Left hindlimb (tissue), 1 donor: Measurements from ENCODE around the gene PITPNC1.
"Not testable (repeated sequence)": the region's sequence is repeated elsewhere in the genome, so short reads cannot be mapped to it uniquely, and the experiment has no call there.

Experiments
- DNase-seq: peaks from one replicate; pipeline ENCODE4 v3.0.0-alpha.2; 2018

Gene PITPNC1

DNA sequence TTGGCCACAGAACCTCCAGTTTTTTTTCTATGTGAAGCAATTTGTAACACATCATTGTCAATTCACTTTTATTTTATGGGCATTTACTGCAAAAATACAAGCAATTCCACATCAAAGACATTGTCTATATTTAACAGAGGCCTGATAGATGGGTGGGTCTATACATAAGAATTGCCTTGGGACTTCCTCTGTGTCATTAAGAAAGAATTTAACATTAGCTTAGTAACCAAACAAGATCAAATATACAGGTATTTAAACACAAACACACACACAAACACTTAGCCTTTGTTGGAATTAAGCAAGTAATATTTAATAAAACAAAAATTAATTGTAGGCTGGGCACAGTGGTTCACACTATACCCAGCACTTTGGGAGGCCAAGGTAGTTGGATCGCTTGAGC lies 4.3 kb upstream of the PITPNC1 start:
- DNase-seq = no peak

GRCh38 chr17:67374329-67375053 lies 2.6 kb upstream of the PITPNC1 start:
- DNase-seq = peak; percentile 83

- no peak for DNase-seq
These were observed 2.0 kb upstream of the PITPNC1 start for GRCh38 chr17:67375054-67375427.

- no peak for DNase-seq
These were observed 1.4 kb upstream of the PITPNC1 start for GRCh38 chr17:67375716-67376115.

DNA sequence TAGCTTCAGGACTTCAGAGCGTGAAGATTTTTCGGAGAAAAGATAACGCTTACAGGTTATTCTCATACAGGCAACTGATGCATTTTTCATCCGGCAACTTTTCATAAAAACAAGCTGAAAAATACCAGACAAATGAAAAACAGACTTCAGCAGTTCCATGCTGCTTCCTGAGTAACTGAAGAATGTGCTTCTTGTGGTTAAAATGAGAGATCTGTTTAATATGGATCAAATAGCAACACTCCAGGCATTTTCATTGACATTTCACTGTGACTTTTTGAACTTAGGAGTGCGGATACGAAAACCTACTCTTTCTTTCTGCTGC lies 705 bp upstream of the PITPNC1 start:
- DNase-seq = no peak

GRCh38 chr17:67377488-67378453 lies 690 bp downstream of the PITPNC1 start:
- peak; percentile 73 for DNase-seq

- peak; percentile 85 for DNase-seq
These were observed 1.6 kb downstream of the PITPNC1 start for GRCh38 chr17:67378454-67379250.

GRCh38 chr17:67379251-67379630 lies 2.2 kb downstream of the PITPNC1 start:
- no peak for DNase-seq

- DNase-seq = no peak
These were observed 4.8 kb downstream of the PITPNC1 start for GRCh38 chr17:67381929-67382257.

DNA sequence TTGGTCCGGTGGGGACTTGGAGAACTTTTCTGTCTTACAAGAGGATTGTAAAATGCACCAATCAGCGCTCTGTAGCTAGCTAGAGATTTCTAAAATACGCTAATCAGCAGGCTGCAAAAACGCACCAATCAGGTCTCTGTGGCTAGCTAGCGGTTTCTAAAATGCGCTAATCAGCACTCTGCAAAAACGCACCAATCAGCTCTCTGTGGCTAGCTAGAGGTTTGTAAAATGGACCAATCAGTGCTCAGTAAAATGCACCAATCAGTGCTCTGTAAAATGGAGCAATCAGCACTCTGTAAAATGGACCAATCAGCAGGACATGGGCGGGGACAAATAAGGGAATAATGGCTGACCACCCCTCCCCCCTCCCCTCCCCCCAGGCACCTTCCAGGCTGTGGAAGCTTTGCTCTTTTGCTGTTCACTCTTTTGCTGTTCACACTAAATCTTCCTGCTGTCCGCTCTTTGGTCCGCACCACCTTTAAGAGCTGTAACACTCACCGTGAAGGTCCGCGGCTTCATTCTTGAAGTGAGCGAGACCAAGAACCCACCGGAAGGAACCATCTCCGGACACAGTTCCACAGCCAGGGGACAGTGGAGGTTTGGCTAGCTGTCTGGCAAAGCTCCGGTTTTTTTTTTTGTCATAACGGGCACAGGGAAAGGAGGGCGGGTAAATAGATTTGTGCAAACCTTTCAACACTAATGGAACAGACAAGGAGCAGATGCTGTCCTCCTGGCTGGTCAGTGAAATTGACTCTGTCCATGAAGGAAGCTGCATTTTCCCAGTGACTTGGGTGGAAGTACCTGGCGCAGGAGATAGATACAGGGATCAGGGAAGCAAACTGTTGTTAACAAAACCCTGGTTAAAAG lies 8.3 kb downstream of the PITPNC1 start:
- DNase-seq = no peak

DNA sequence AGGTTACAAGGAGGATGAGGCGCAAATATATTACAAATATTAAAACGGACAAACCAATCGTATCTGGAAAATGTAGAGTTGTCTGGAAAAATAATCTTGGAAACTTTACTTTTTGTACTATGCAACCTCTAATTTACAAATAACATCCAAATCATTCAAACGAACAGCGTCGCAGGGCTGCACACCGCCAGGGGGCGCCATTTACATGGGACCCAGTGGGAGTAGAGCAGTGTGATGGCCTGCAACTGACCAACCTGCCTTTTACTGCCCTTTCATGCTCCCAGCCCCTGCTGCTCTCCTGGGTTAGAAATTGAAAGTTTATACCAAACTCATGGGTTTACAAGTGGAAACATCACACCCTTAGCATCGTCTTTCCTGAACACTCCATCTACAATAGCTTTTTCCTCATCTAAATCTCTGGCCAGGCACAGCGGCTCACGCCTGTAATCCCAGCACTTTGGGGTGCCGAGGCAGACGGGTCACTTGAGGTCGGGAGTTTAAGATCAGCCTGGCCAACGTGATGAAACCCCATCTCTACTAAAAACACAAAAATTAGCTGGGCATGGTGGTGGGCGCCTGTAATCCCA lies 10.0 kb downstream of the PITPNC1 start:
- DNase-seq = no peak

DNA sequence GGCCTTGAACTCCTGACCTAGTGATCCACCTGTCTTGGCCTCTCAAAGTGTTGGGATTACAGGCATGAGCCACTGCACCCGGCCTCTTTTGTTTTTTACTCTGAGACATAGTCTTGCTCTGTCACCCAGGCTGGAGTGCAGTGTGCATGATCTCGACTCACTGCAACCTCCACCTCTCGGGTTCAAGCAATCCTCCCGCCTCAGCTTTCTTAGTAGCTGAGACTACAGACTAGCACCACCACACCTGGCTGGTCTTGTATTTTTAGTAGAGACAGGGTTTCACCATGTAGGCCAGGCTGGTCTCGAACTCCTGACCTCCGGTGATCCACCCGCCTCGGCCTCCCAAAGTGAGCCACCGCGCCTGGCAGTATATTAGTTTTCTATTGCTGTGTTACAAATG lies 11.5 kb downstream of the PITPNC1 start:
- not testable (repeated sequence) for DNase-seq

GRCh38 chr17:67388986-67389385 lies 11.9 kb downstream of the PITPNC1 start:
- no peak for DNase-seq

DNA sequence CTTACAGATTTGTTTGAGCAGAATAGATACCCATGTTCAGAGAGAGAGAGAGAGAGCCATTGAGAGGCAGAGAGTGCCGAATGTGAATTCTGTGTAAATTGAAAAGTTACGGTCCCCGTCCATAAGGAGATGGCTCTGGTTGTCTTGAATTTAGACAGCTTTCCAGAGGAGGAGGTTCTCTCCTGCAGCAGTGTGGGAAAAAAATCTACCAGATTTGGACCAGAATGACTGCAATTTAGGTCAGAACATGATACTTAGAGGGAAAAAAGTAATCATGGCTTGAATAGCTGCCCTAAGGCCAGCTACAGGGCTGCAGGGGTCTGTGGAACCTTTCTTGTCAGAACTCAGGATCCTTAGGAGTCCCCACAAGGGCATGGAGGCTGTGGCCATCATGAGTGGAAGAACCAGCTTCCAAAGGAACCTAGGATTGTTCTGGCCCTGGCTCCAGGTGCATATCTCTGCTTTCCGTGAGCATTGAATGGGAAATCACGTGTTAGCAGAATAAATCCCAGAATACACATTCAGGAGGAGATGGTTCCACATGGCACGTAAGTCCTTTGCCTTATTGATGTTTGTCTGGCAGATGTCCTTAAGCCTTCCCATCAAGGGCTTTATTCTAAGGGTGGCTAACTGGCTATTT lies 13.0 kb downstream of the PITPNC1 start:
- DNase-seq = no peak

- peak; percentile 53 for DNase-seq
These were observed 13.7 kb downstream of the PITPNC1 start for GRCh38 chr17:67390646-67391361.

GRCh38 chr17:67392111-67392510 lies 15.0 kb downstream of the PITPNC1 start:
- no peak for DNase-seq

DNA sequence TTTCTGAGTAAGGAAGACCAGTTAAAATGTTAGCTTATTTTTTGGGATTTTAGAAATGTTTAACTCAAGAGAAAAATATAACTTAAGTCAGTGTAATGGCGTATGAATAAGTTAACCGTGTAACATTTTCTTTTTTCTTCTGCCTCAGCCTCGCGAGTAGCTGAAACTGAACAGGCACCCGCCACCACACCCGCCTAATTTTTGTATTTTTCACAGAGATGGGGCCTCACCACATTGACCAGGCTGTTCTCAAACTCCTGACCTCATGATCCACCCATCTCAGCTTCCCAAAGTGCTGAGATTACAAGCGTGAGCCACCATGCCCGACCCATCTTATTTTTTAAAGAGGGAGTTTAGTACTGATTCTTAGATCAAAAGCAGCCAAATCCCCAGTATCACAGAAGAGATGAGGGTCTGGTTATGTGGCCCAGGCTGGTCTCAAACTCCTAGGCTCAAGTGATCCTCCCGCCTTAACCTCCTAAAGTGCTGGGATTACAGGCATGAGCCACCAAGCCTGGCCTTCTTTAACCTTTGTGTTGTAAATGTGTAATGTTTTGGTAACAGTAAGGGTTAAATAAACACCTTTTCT lies 16.8 kb downstream of the PITPNC1 start:
- no peak for DNase-seq

DNA sequence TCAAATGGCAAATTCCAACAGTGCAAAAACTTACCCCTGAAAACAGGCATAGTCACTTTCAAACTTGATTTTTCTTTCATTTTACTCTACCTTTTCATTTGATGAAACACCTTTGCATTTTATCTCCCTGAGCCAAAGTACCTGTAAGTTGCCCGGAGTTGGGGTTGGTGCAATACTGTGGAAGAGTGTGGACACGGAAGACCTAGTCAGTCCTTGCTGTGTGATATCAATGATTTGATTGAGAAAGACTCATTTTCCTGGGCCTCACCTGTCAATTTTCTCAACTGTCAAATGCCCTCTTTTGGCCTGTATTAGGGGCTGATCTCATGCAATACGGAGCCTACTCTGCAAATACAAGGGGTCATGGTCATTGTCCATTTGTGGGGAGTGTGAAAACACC lies 22.6 kb downstream of the PITPNC1 start:
- no peak for DNase-seq

DNA sequence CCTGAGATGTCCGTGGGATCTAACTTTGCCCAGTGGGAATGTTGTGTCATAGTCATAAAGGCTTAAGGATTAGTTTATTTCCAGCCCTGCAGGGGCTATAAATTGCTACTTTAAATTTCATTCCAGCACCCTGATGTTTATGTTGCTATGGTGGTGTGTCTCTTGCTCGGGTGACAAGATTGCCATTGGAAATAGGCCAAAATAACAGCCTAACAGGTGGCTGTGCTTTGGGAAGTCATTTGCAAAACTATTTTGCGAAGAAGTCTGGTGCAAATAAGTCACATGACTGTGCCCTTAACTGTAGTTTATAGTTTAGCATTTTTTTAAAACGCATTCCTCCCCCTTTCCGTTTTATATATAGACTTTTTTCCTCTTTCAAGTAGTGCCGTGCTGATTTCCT lies 23.1 kb downstream of the PITPNC1 start:
- no peak for DNase-seq

DNA sequence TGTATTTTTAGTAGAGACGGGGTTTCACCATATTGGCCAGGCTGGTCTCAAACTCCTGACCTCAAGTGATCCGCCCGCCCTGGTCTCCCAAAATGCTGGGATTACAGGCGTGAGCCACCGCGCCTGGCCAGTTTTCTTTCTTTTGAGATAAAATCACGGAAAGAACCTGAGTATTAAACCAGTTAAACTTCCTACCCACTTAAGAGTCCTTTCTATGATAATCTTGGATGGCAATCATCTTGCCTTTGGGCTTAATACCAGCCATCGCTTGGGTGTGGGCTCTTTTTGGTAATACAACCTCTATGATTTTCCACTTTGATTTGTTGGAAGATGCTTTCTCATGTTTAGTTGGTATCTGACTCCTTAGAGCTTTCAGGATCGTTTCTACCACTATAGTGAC lies 24.0 kb downstream of the PITPNC1 start:
- no peak for DNase-seq
